ENCODE data around the gene HBB. TPM values are rescaled to one million over a fixed set of nuclear protein-coding genes. Genes with fewer than 3 reads are reported as not detected.

HBB gene
- total RNA-seq, 2 experiments from 2014 or later, result not detected

- H3K9me3 Mint-ChIP-seq, result no peaks in the 10 kb centered on the region
- no peak overlapping the region for H3K4me3 Mint-ChIP-seq
- no peaks in the 10 kb centered on the region for H3K36me3 Mint-ChIP-seq (ENCODE audit: low read depth)
- no peak for DNase-seq
- H3K27ac Mint-ChIP-seq, result no peak overlapping the region
- CTCF ChIA-PET, result no interaction called here
- no peaks in the 10 kb centered on the region for H3K27me3 Mint-ChIP-seq
- POLR2A ChIA-PET, result no interaction called here
- no peaks in the 10 kb centered on the region for H3K4me1 Mint-ChIP-seq
Measured at GRCh38 chr11:5241458-5241857, 14.6 kb upstream of the HBB start.

GRCh38 chr11:5240458-5240857 is 13.6 kb upstream of the HBB start:
- no peaks in the 10 kb centered on the region for H3K9me3 Mint-ChIP-seq
- no peak for DNase-seq
- H3K36me3 Mint-ChIP-seq (ENCODE audit: low read depth), result no peaks in the 10 kb centered on the region
- no peaks in the 10 kb centered on the region for H3K27me3 Mint-ChIP-seq
- H3K4me3 Mint-ChIP-seq, result no peak overlapping the region
- no peak overlapping the region for H3K27ac Mint-ChIP-seq
- ChIA-PET CTCF (no interaction called here), POLR2A (no interaction called here)
- H3K4me1 Mint-ChIP-seq, result no peaks in the 10 kb centered on the region

GRCh38 chr11:5240056-5240455 is 13.2 kb upstream of the HBB start:
- Mint-ChIP-seq H3K27me3 (no peaks in the 10 kb centered on the region), H3K4me1 (no peaks in the 10 kb centered on the region), H3K9me3 (no peaks in the 10 kb centered on the region), H3K27ac (no peak overlapping the region), H3K4me3 (no peak overlapping the region), H3K36me3 (ENCODE audit: low read depth) (no peaks in the 10 kb centered on the region)
- no peak for DNase-seq
- ChIA-PET CTCF (no interaction called here), POLR2A (no interaction called here)

GRCh38 chr11:5239046-5239445 is 12.2 kb upstream of the HBB start:
- DNase-seq, result no peak
- Mint-ChIP-seq H3K27me3 (no peaks in the 10 kb centered on the region), H3K4me1 (peaks cover 5% of the 10 kb centered on the region), H3K9me3 (no peaks in the 10 kb centered on the region), H3K4me3 (no peak overlapping the region), H3K27ac (no peak overlapping the region), H3K36me3 (ENCODE audit: low read depth) (no peaks in the 10 kb centered on the region)
- CTCF ChIA-PET, result no interaction called here
- POLR2A ChIA-PET, result no interaction called here

- no peaks in the 10 kb centered on the region for H3K36me3 Mint-ChIP-seq (ENCODE audit: low read depth)
- H3K9me3 Mint-ChIP-seq, result no peaks in the 10 kb centered on the region
- H3K27ac Mint-ChIP-seq, result no peak overlapping the region
- no peaks in the 10 kb centered on the region for H3K27me3 Mint-ChIP-seq
- ChIA-PET CTCF (no interaction called here), POLR2A (no interaction called here)
- DNase-seq, result no peak
- H3K4me1 Mint-ChIP-seq, result peaks cover 5% of the 10 kb centered on the region
- H3K4me3 Mint-ChIP-seq, result no peak overlapping the region
Measured at GRCh38 chr11:5238486-5238885, 11.6 kb upstream of the HBB start.

- H3K27ac Mint-ChIP-seq, result no peak overlapping the region
Measured at GRCh38 chr11:5237420-5237819, 10.5 kb upstream of the HBB start.

GRCh38 chr11:5235364-5236095 is 8.7 kb upstream of the HBB start:
- DNase-seq, result no peak
- no peaks in the 10 kb centered on the region for H3K9me3 Mint-ChIP-seq
- H3K4me1 Mint-ChIP-seq, result peaks cover 5% of the 10 kb centered on the region
- CTCF ChIA-PET, result no interaction called here
- no peaks in the 10 kb centered on the region for H3K27me3 Mint-ChIP-seq
- POLR2A ChIA-PET, result no interaction called here
- no peak overlapping the region for H3K4me3 Mint-ChIP-seq
- H3K27ac Mint-ChIP-seq, result no peak overlapping the region
- H3K36me3 Mint-ChIP-seq (ENCODE audit: low read depth), result no peaks in the 10 kb centered on the region

More at GRCh38 chr11:5237420-5237819, 10.5 kb upstream of the HBB start:
- Mint-ChIP-seq H3K36me3 (ENCODE audit: low read depth) (no peaks in the 10 kb centered on the region), H3K9me3 (no peaks in the 10 kb centered on the region), H3K27me3 (no peaks in the 10 kb centered on the region), H3K4me1 (peaks cover 5% of the 10 kb centered on the region), H3K4me3 (no peak overlapping the region)
- POLR2A ChIA-PET, result no interaction called here
- CTCF ChIA-PET, result no interaction called here
- DNase-seq, result no peak

GRCh38 chr11:5234381-5234834 is 7.5 kb upstream of the HBB start, which contains the start of gene HBD:
Gene HBD (minus strand): TSS chr11:5234483. CDS start chr11:5234433, 50 bp downstream.
- Mint-ChIP-seq H3K27me3 (no peaks in the 10 kb centered on the region), H3K36me3 (ENCODE audit: low read depth) (no peaks in the 10 kb centered on the region), H3K9me3 (no peaks in the 10 kb centered on the region), H3K27ac (no peak within 1 kb of the TSS), H3K4me3 (no peak within 1 kb of the TSS), H3K4me1 (peaks cover 5% of the 10 kb centered on the region)
- DNase-seq, result no peak
- CTCF ChIA-PET, result no interaction called here
- POLR2A ChIA-PET, result no interaction called here

GRCh38 chr11:5233307-5233706 is 6.4 kb upstream of the HBB start:
- Mint-ChIP-seq H3K4me3 (no peak overlapping the region), H3K27me3 (no peaks in the 10 kb centered on the region), H3K4me1 (peaks cover 5% of the 10 kb centered on the region), H3K27ac (no peak overlapping the region), H3K36me3 (ENCODE audit: low read depth) (no peaks in the 10 kb centered on the region), H3K9me3 (no peaks in the 10 kb centered on the region)
- ChIA-PET CTCF (no interaction called here), POLR2A (no interaction called here)
- no peak for DNase-seq

- Mint-ChIP-seq H3K4me3 (no peak overlapping the region), H3K9me3 (no peaks in the 10 kb centered on the region), H3K36me3 (ENCODE audit: low read depth) (no peaks in the 10 kb centered on the region), H3K4me1 (peaks cover 5% of the 10 kb centered on the region), H3K27ac (no peak overlapping the region), H3K27me3 (no peaks in the 10 kb centered on the region)
- ChIA-PET CTCF (no interaction called here), POLR2A (no interaction called here)
- no peak for DNase-seq
Measured at GRCh38 chr11:5232821-5233220, 6.0 kb upstream of the HBB start.

- Mint-ChIP-seq H3K4me3 (no peak overlapping the region), H3K27ac (no peak overlapping the region), H3K27me3 (no peaks in the 10 kb centered on the region), H3K9me3 (no peaks in the 10 kb centered on the region), H3K36me3 (ENCODE audit: low read depth) (no peaks in the 10 kb centered on the region), H3K4me1 (peaks cover 5% of the 10 kb centered on the region)
- ChIA-PET POLR2A (no interaction called here), CTCF (no interaction called here)
- no peak for DNase-seq
Measured at GRCh38 chr11:5232176-5232575, 5.3 kb upstream of the HBB start.

- Mint-ChIP-seq H3K4me1 (peaks cover 5% of the 10 kb centered on the region), H3K36me3 (ENCODE audit: low read depth) (no peaks in the 10 kb centered on the region), H3K9me3 (no peaks in the 10 kb centered on the region), H3K27ac (no peak overlapping the region), H3K27me3 (no peaks in the 10 kb centered on the region), H3K4me3 (no peak overlapping the region)
- ChIA-PET CTCF (no interaction called here), POLR2A (no interaction called here)
- DNase-seq, result no peak
Measured at GRCh38 chr11:5231111-5231510, 4.2 kb upstream of the HBB start.

- Mint-ChIP-seq H3K9me3 (no peaks in the 10 kb centered on the region), H3K36me3 (ENCODE audit: low read depth) (no peaks in the 10 kb centered on the region), H3K27me3 (no peaks in the 10 kb centered on the region), H3K4me3 (no peak overlapping the region), H3K27ac (no peak overlapping the region), H3K4me1 (peaks cover 5% of the 10 kb centered on the region)
- ChIA-PET POLR2A (no interaction called here), CTCF (no interaction called here)
- DNase-seq, result no peak
Measured at GRCh38 chr11:5230266-5230665, 3.4 kb upstream of the HBB start.

- ChIA-PET CTCF (no interaction called here), POLR2A (no interaction called here)
- Mint-ChIP-seq H3K9me3 (no peaks in the 10 kb centered on the region), H3K4me3 (no peak overlapping the region), H3K36me3 (ENCODE audit: low read depth) (no peaks in the 10 kb centered on the region), H3K27ac (no peak overlapping the region), H3K27me3 (no peaks in the 10 kb centered on the region), H3K4me1 (peaks cover 5% of the 10 kb centered on the region)
- no peak for DNase-seq
Measured at GRCh38 chr11:5229796-5230195, 2.9 kb upstream of the HBB start.

Measured in activated CD4-positive, alpha-beta memory T cell treated with anti-CD3 and anti-CD28 coated beads, Interleukin-2, amount 10 ng/mL, durations not matched to agents 7 days and 5 days (primary cell).